ENCODE measurements around the gene ZNF296.

GRCh38 chr19:45098521-45099466 is 22.5 kb upstream of the ZNF296 start:
- TF ChIP-seq CBX5 (IDR thresholded peaks at IDR 0.05; ENCODE audit: low read depth, low read length) (no peak), GABPA (IDR thresholded peaks at IDR 0.05; ENCODE audit: borderline replicate concordance, insufficient read depth, low read length) (no peak), CTCF (IDR thresholded peaks at IDR 0.05; ENCODE audit: control extremely low read depth in 1 of 3, insufficient read depth in 1 of 3, low read depth in 1 of 3, low read length in 3 of 3) (no peak), POLR2A (IDR thresholded peaks at IDR 0.05; ENCODE audit: control extremely low read depth in 1 of 2, low read depth in 2 of 2, low read length in 2 of 2) (no peak)

All from H1 (cell line).